GM12891 (cell line): Measurements from ENCODE around the gene CRISPLD2.

Experiments
- PAX5 ChIP-seq: IDR thresholded peaks from 2 replicates; pipeline ENCODE4 v1.6.1; 2011; ENCODE audit warnings: low read length, moderate library complexity, mild to moderate bottlenecking; ENCODE audit not compliant: insufficient read depth, severe bottlenecking
- POLR2A ChIP-seq: IDR thresholded peaks from 2 replicates; pipeline ENCODE4 v1.6.1; 2011; ENCODE audit warnings: low read depth, low read length, control low read depth
- POLR2AphosphoS5 ChIP-seq: IDR thresholded peaks from 2 replicates; pipeline ENCODE4 v1.6.1; 2011; ENCODE audit warnings: low read depth, low read length, control low read depth
- POU2F2 ChIP-seq: IDR thresholded peaks from 2 replicates; pipeline ENCODE4 v1.6.1; 2011; ENCODE audit warnings: low read depth, mild to moderate bottlenecking, control low read depth, low read length, moderate library complexity
- SPI1 ChIP-seq: IDR thresholded peaks from 2 replicates; pipeline ENCODE4 v1.6.1; 2011; ENCODE audit warnings: low read depth, low read length, control low read depth
- TAF1 ChIP-seq: IDR thresholded peaks from 2 replicates; pipeline ENCODE4 v1.6.1; 2011; ENCODE audit warnings: low read depth, low read length, control low read depth

- no peak for TF ChIP-seq POLR2AphosphoS5
- TF ChIP-seq POLR2A: no peak
- TF ChIP-seq TAF1: no peak
- no peak for TF ChIP-seq SPI1
- no peak for TF ChIP-seq PAX5
- no peak for TF ChIP-seq POU2F2
Measured at GRCh38 chr16:84927621-84928591, 108.1 kb downstream of the CRISPLD2 start.
